NCI-H1417 treated with DMSO at 0.1 percent for 48 hours (cell line): ENCODE data around the gene CCRL2.

Experiments
- DNase-seq: peaks from one replicate; lab custom pipeline; 2025; lab: John Stamatoyannopoulos, UW

Gene CCRL2

GRCh38 chr3:46406788-46407611 is at the start of gene CCRL2, which contains the start of gene CCR5AS:
Gene CCRL2, plus strand, starts transcription at chr3:46407259. Its CDS starts 821 bp downstream, at chr3:46408080.
Gene CCR5AS, minus strand, starts transcription at chr3:46407066.
- DNase-seq, result no peak

GRCh38 chr3:46358466-46358865 is 48.6 kb upstream of the CCRL2 start:
- DNase-seq, result no peak

- DNase-seq, result peak; percentile 24
Measured at GRCh38 chr3:46359733-46360493, 47.1 kb upstream of the CCRL2 start.

- DNase-seq, result no peak
Measured at GRCh38 chr3:46360907-46361306, 46.2 kb upstream of the CCRL2 start.

- no peak for DNase-seq
Measured at GRCh38 chr3:46361408-46362283, 45.4 kb upstream of the CCRL2 start.

- no peak for DNase-seq
Measured at GRCh38 chr3:46365041-46365440, 42.0 kb upstream of the CCRL2 start.

- DNase-seq, result no peak
Measured at GRCh38 chr3:46365737-46366524, 41.1 kb upstream of the CCRL2 start.

GRCh38 chr3:46367811-46368210 is 39.2 kb upstream of the CCRL2 start:
- DNase-seq, result no peak

GRCh38 chr3:46368569-46368968 is 38.5 kb upstream of the CCRL2 start:
- DNase-seq, result no peak

- no peak for DNase-seq
Measured at GRCh38 chr3:46369151-46369550, 37.9 kb upstream of the CCRL2 start.

- no peak for DNase-seq
Measured at GRCh38 chr3:46369675-46370132, 37.4 kb upstream of the CCRL2 start.

- no peak for DNase-seq
Measured at GRCh38 chr3:46370839-46371518, 36.1 kb upstream of the CCRL2 start, which contains the start of gene CCR5. Gene CCR5, plus strand, starts transcription at chr3:46370946. Its CDS starts 1,957 bp downstream, at chr3:46372903.

- no peak for DNase-seq
Measured at GRCh38 chr3:46371519-46372340, 35.3 kb upstream of the CCRL2 start.

GRCh38 chr3:46372492-46373359 is 34.3 kb upstream of the CCRL2 start:
- DNase-seq, result no peak

GRCh38 chr3:46374755-46375154 is 32.3 kb upstream of the CCRL2 start:
- no peak for DNase-seq

- no peak for DNase-seq
Measured at GRCh38 chr3:46375218-46375617, 31.8 kb upstream of the CCRL2 start.

GRCh38 chr3:46375814-46376213 is 31.2 kb upstream of the CCRL2 start:
- DNase-seq, result no peak

- no peak for DNase-seq
Measured at GRCh38 chr3:46378426-46378942, 28.6 kb upstream of the CCRL2 start.
